Subcutaneous abdominal adipose tissue (tissue), 5 donors: ENCODE results near the gene GPA33.

Source experiments
- H3K27ac ChIP-seq: one replicate; pipeline ENCODE4 v1.7.0; 2013; ENCODE audit warnings: low read depth, mild to moderate bottlenecking, inconsistent platforms, low read length, moderate library complexity
- H3K27me3 ChIP-seq, 5 donors: one replicate each; pipeline ENCODE4 v1.7.0; 2013; ENCODE audit warnings: low read length in 5 of 5, inconsistent platforms in 1 of 5; ENCODE audit not compliant: control insufficient read depth in 5 of 5, insufficient read depth in 4 of 5
- H3K36me3 ChIP-seq, 5 donors: one replicate each; pipeline ENCODE4 v1.7.0; 2013; ENCODE audit warnings: low read length in 5 of 5; ENCODE audit not compliant: control insufficient read depth in 5 of 5, insufficient read depth in 5 of 5
- H3K4me1 ChIP-seq, 5 donors: one replicate each; pipeline ENCODE4 v1.7.0; 2013; ENCODE audit warnings: low read length in 5 of 5, mild to moderate bottlenecking in 3 of 5, moderate library complexity in 1 of 5; ENCODE audit not compliant: control insufficient read depth in 5 of 5, insufficient read depth in 5 of 5
- H3K4me3 ChIP-seq, 5 donors: one replicate each; pipeline ENCODE4 v1.7.0; 2013; ENCODE audit warnings: low read length in 5 of 5, low read depth in 1 of 5
- H3K9ac ChIP-seq, 5 donors: one replicate each; pipeline ENCODE4 v1.7.0; 2013; ENCODE audit warnings: low read length in 5 of 5, mild to moderate bottlenecking in 4 of 5, moderate library complexity in 3 of 5
- H3K9me3 ChIP-seq, 5 donors: one replicate each; pipeline ENCODE4 v1.7.0; 2013; ENCODE audit warnings: low read length in 5 of 5; ENCODE audit not compliant: control insufficient read depth in 5 of 5
- donor health status: healthy.
- donor health status: healthy.
- donor health status: healthy.
- donor health status: healthy.
- donor health status: healthy.

The GPA33 gene, protein sequence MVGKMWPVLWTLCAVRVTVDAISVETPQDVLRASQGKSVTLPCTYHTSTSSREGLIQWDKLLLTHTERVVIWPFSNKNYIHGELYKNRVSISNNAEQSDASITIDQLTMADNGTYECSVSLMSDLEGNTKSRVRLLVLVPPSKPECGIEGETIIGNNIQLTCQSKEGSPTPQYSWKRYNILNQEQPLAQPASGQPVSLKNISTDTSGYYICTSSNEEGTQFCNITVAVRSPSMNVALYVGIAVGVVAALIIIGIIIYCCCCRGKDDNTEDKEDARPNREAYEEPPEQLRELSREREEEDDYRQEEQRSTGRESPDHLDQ

DNA sequence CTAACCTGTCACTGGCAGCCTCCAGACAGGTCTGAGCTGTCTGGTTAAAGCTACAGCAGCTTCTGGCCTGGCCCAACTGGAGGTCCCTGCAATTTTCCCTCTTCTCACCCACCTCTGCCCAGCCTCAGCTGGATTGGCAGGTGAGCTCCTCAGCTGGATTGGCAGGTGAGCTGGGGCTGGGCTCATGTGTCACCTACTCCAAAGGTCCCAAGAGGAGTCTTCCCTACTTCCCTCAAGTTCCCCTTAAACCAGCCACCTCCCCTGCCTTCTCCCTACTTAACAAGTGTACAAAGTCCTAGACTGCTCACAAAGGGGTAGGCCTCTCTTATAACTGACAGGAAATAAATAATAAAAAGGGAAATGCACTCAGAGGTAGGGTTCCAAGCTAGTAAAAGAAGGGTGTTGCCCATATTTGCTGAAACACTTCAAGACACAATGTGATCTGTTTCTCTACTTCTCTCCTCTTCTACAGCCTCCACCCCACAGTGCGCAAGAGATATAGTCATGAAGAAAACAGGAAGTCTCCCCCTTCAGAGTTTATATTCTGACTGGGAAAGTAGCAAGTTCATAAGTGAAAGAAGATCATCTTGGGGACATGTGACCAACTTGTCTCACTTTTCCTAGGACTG is at the start of gene GPA33:
TSS of gene GPA33 (minus strand) at position 64 of the 629 bp plus-strand sequence. CDS start 90 bp downstream, outside the sequence.
- Histone ChIP-seq H3K36me3 (no peaks in the 10 kb centered on the region), H3K9ac (no peak within 1 kb of the TSS), H3K27ac (no peak within 1 kb of the TSS)

DNA sequence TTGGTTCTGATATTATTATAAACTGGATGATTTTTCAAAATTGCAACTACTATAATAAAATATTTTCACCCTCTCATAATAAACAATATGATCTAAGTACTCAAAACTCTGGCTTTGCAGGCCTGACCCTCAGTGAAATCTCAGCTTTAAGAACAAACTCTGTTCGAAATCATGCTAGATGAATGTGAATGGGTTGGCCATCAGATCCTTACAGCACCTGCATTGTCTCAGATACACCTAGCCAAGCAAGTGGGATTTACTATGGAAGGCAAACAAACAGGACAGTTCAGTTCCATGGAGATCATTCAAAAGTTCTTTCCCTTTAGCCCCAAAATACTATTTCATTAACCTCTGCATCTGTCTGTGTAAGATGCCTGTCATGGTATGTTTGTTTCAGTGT is 48.5 kb upstream of the GPA33 start:
- no peaks in the 10 kb centered on the region for H3K4me1 ChIP-seq
- H3K27ac ChIP-seq, result no peak overlapping the region
- no peak overlapping the region for H3K4me3 ChIP-seq
- H3K27me3 ChIP-seq, result peaks cover 0 to 3% (median 2%) of the 10 kb centered on the region in 5 donors
- no peak overlapping the region for H3K9ac ChIP-seq
- peaks cover 0 to 3% (median 0%) of the 10 kb centered on the region in 5 donors for H3K9me3 ChIP-seq
- H3K36me3 ChIP-seq, result no peaks in the 10 kb centered on the region

More for the DNA sequence above, at the start of gene GPA33:
- Histone ChIP-seq H3K4me1 (peaks cover 0 to 14% (median 0%) of the 10 kb centered on the region in 5 donors), H3K9me3 (no peaks in the 10 kb centered on the region), H3K4me3 (no peak within 1 kb of the TSS), H3K27me3 (peaks cover 0 to 4% (median 0%) of the 10 kb centered on the region in 5 donors)

DNA sequence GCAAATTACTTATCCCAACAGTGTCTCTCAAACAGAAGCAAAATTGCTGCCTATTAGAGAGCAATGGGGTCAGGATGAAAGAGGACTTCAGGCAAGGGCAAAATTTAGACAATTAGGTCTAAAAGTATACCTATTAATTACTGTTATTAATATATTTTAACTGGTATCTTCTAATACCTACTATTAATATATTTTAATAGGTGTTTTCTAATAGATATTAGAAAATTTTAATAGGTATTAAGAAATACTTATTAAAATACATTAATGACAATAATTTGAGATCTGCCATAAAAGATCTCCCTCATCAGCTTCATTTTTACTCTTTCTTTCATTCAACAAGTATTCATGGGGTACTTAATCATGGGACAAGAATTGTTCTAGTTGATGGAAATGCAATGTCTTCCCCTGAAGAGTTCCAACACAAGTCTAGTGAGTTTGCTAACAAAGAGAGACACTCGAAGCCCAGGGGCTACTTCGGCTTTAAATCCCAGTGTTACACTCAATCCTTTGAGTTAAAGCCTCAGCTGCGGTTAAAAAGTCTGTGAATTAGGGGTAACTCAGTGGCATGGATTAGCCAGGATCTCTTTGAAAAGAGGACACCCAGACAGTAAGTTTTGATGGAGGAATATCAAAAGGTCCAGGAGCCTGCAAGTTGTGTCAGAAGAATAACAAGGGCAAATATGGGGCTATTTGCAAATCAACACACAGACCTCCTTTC is 47.8 kb upstream of the GPA33 start:
- Histone ChIP-seq H3K9ac (no peak overlapping the region), H3K27ac (no peak overlapping the region), H3K36me3 (no peaks in the 10 kb centered on the region), H3K9me3 (peaks cover 0 to 3% (median 0%) of the 10 kb centered on the region in 5 donors), H3K4me3 (no peak overlapping the region), H3K27me3 (peaks cover 0 to 3% (median 2%) of the 10 kb centered on the region in 5 donors), H3K4me1 (no peaks in the 10 kb centered on the region)

DNA sequence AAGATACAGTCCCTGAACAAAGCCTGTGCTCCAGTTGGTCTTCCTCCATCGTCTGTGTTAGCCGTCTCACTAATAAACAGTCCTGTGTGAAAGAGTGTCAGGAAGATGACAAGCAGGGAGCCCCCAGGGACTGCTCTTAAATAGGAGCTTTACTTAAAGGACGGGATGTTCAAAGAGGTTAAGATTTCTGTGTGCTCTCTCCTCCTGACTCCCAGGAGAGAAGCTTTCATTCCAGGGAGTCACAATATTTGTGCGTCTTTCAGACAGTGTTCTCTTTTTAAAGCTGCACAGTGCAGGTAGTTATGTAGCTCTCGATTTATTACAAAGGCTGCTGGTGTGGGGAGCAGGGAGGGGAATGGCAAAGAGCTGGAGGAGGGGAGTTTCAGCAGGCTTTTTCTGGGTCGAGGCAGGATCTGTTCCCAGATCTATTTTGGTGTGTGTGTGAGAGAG is 47.2 kb upstream of the GPA33 start:
- H3K27me3 ChIP-seq, result peaks cover 0 to 3% (median 2%) of the 10 kb centered on the region in 5 donors
- no peaks in the 10 kb centered on the region for H3K4me1 ChIP-seq
- no peaks in the 10 kb centered on the region for H3K36me3 ChIP-seq
- no peak overlapping the region for H3K27ac ChIP-seq
- peaks cover 0 to 3% (median 0%) of the 10 kb centered on the region in 5 donors for H3K9me3 ChIP-seq
- no peak overlapping the region for H3K9ac ChIP-seq
- H3K4me3 ChIP-seq, result no peak overlapping the region

DNA sequence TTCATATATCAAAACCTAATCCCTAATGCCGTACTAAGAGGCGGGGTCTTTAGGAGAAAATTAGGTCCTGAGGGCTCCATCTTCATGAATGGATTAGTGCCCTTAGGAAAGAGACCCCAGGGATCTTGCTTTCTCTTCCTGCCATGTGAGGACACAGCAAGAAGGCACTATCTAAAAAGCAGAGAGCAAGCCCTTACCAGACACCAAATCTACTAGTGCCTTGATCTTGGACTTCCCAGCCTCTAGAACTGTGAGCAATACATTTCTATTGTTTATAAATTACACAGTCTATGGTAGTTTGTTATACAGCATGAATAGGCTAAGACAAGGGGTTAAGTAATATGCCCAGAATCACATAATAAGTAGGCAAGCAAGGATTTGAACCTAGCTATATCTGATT is 46.6 kb upstream of the GPA33 start:
- Histone ChIP-seq H3K27me3 (peaks cover 0 to 3% (median 2%) of the 10 kb centered on the region in 5 donors), H3K4me1 (no peaks in the 10 kb centered on the region), H3K9ac (no peak overlapping the region), H3K36me3 (no peaks in the 10 kb centered on the region), H3K9me3 (peaks cover 0 to under 1% (median 0%) of the 10 kb centered on the region in 5 donors), H3K27ac (no peak overlapping the region), H3K4me3 (no peak overlapping the region)

DNA sequence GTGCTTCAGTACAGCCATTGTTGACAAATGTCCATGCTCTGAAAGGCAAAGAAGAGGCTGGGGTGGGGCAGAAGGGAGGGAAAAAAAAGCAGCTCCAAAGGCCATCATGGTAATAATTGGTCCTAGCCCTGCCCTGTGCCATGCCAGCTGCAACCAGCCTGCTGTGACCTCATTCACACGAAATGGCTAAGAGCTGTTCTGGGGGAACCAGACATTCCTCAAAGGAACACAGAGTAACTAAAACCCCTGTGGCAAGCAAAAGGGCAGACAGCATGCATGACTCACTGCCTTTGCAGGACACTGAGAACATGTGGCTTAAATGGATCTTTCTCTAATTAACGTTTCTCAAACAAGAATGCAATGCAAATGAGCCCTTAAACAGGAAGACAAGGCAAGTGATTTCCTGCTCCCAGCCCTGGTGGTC is 46.0 kb upstream of the GPA33 start:
- no peak overlapping the region for H3K27ac ChIP-seq
- no peaks in the 10 kb centered on the region for H3K9me3 ChIP-seq
- peaks cover 0 to 3% (median 2%) of the 10 kb centered on the region in 5 donors for H3K27me3 ChIP-seq
- no peaks in the 10 kb centered on the region for H3K4me1 ChIP-seq
- H3K9ac ChIP-seq, result no peak overlapping the region
- no peaks in the 10 kb centered on the region for H3K36me3 ChIP-seq
- H3K4me3 ChIP-seq, result no peak overlapping the region

DNA sequence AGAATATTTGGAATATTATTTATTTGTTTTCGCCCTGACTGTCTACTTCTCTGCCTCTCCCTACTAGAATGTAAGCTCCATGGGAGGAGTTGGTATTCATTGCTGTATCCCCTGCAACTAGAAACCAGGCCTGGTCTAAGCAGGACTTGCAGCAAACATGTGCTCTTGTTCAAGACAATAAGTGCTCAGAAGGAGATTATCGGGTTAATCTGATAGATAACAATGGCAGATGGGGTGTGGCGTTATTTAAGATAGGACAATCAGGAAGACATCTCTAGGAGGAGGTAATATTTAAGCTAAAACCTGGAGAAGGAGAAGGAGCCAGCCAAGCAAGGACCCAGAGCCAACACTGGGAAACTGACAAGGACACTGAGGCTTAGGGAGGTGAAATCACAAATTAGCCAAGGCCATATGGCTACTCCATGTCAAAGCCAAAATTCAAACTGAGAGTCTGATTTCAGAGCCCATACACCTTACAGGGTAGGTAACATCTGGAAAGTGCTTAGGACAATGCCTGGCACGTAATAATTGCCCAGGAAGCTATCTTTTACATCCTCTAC is 45.2 kb upstream of the GPA33 start:
- no peaks in the 10 kb centered on the region for H3K9me3 ChIP-seq
- no peaks in the 10 kb centered on the region for H3K4me1 ChIP-seq
- no peak overlapping the region for H3K9ac ChIP-seq
- no peak overlapping the region for H3K4me3 ChIP-seq
- H3K36me3 ChIP-seq, result no peaks in the 10 kb centered on the region
- peaks cover 0 to 3% (median 3%) of the 10 kb centered on the region in 5 donors for H3K27me3 ChIP-seq
- H3K27ac ChIP-seq, result no peak overlapping the region

DNA sequence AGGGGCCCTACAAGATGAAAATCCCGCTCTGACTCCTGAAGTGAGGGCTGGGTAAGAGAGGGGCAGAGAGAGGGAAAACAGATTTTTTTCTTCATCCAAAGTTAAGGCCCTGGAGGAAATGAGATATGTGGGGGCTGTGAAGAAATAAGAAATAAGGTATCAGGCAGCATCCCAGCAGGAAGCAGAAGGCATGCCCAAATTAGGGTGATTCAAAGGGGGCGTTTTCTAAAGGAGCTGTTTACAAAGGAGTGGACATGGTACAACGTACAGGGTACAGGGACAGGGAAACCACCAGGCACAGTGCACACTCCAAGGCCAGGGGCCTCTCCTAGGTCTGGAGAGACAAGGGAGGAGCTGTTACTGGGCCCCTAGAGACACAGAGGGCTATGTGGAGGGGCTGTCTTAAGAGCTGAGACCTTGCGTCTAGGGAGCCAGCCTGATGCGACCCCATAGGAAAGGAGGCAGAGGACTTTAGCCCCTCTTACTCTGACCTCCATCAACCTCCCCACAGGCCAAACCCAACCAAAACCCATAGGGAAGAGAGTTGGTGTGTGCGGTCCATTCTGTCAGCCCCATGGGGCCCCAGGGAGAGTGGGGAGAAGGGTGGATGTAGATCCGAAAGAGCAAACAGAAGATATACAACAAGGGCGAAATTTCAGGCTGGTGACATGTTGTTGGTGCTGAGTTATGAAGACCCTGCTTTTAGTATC is 42.3 kb upstream of the GPA33 start:
- H3K27me3 ChIP-seq, result peaks cover 0 to 3% (median 3%) of the 10 kb centered on the region in 5 donors
- H3K36me3 ChIP-seq, result no peaks in the 10 kb centered on the region
- H3K4me3 ChIP-seq, result no peak overlapping the region
- H3K9ac ChIP-seq, result no peak overlapping the region
- no peak overlapping the region for H3K27ac ChIP-seq
- no peaks in the 10 kb centered on the region for H3K4me1 ChIP-seq
- no peaks in the 10 kb centered on the region for H3K9me3 ChIP-seq

DNA sequence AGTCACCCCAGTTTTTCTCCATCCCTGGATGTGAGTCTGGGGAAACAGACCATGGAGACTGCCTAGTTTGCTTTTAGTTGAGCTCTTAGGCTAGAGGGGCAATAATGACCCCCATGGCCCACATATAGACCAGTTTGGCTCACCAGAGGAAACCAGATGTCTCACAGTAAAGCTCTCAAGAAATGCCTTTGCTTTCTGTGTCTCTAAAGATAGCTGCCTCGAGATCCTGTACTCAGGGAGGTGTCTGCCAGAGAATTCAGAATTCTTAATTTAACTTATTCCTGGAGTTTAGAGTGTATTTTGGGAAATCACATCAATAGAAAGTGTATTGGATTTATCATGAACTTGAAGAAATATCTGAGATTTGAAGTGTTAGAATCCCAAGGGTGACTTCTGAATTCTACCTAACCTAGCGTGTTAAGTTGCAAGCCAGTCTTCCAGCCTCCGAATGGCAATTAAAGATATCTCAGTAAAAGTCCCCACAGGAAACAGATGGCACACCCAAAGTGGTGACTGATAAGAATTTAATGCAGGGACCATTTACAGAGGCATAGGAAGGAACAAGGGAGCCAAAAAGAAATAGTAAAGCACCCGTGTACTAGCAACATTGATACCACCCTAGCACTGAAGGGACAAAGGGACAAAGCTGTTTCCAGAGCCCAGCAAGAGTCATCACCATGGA is 40.8 kb upstream of the GPA33 start:
- H3K9me3 ChIP-seq, result no peaks in the 10 kb centered on the region
- H3K4me3 ChIP-seq, result no peak overlapping the region
- H3K27me3 ChIP-seq, result peaks cover 0 to 17% (median 6%) of the 10 kb centered on the region in 5 donors
- H3K9ac ChIP-seq, result no peak overlapping the region
- H3K27ac ChIP-seq, result no peak overlapping the region
- no peaks in the 10 kb centered on the region for H3K36me3 ChIP-seq
- H3K4me1 ChIP-seq, result no peaks in the 10 kb centered on the region
